SHP77 (cell line): Measurements from ENCODE around the gene TUBAL3.

Experiments
- DNase-seq, 2 experiments: peaks; one replicate each; lab custom pipeline; 2025; lab: John Stamatoyannopoulos, UW

The TUBAL3 gene

GRCh38 chr10:5404208-5405041 is at the start of gene TUBAL3:
TUBAL3 (minus strand) TSS chr10:5404828; CDS start chr10:5404792, 36 bp downstream.
- no peak for DNase-seq

DNA sequence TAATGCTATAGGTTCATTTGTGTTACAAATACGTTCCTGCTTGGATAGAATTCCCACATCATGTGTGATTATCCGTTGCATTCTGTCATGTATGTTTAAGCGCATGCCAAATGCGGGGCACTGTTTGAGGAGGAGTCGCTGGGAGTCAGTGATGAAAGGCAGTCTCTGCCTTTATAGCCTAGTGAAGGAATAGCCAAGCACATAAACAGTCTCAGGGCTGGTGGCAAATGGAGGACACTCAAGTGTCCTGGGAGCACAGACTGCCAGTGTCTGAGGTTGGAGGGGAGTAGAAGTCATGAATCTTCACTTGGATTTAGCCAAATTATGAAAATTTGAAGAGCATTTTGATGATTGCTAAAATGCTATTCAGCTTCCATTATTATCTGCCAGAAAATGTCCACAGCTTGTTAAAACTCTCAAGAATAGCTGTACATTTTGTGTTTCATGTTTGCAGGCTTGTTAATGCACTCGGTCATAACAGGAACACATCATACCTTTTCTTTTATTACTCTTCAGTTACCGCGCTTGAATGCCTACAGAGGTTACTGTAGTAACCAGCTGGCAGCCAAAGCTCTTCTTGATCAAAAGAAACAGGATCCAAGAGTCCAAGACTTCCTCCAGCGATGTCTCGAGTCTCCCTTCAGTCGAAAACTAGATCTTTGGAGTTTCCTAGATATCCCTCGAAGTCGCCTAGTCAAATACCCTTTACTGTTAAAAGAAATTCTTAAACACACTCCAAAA is 49.3 kb upstream of the TUBAL3 start:
- DNase-seq, result no peak

- no peak for DNase-seq
Observed at GRCh38 chr10:5450605-5451384, 46.2 kb upstream of the TUBAL3 start.

- no peak for DNase-seq
Observed at GRCh38 chr10:5449823-5450222, 45.2 kb upstream of the TUBAL3 start.

DNA sequence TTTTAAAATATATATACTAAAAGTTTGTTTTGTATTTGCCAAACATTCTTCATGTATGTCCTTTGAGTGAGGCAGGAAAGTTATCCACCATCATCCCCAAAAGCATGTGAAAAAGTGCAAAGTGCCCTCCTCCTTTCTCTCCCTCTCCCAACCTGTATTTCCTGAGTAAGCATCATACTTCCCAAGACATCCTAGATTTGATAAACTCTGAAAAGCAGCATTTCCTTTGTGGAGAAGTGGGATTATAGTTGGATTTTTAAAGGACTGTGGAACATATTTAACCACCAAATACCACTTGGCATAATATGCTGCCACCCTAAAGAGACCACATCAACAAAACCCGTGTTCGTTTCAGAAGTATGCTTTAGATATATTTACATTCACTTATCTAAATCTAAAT is 44.6 kb upstream of the TUBAL3 start:
- DNase-seq, result no peak

- no peak for DNase-seq
Observed at GRCh38 chr10:5448333-5449001, 43.8 kb upstream of the TUBAL3 start.

GRCh38 chr10:5447611-5448071 is 43.0 kb upstream of the TUBAL3 start:
- no peak for DNase-seq

DNA sequence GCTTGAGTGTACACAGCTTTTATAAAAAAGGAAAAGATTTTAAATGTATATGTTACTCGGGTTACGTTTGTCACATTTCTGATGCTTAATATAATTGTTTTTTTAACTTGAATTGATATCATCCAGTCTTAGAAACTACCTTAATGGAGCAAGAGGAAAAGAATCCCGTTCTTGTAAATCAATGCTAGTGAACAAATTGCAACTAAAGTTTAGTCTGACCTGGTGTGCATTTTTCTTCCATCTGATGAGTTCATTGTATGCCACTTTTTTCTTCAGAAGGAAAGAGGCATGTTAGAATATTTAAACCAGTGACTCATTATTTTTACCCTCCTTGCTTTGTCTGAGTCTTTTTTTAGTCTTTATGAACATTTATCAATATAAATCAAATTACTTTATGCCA is 42.4 kb upstream of the TUBAL3 start:
- no peak for DNase-seq

GRCh38 chr10:5446390-5446926 is 41.8 kb upstream of the TUBAL3 start:
- DNase-seq, result peak; percentile 85 to 88

GRCh38 chr10:5445006-5445405 is 40.4 kb upstream of the TUBAL3 start:
- DNase-seq, result no peak

- no peak for DNase-seq
Observed at GRCh38 chr10:5443429-5443828, 38.8 kb upstream of the TUBAL3 start.

DNA sequence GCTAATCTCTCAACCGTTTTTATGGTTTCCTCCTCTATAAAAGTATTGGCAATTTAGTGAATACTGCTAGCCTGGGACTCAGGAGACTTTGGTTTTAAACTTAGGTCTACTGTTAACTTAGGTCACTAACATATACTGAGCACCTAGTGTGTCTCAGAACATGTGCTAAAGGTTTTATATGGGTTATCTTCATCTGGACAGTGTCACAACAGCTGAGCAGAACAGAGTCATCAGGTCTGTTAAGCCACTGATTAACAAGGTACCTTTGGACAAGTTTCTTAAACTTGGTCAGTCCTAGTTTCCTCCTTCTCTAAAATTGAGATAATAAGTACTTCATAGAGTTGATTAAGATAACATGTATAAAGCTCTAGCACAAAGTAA is 38.4 kb upstream of the TUBAL3 start:
- DNase-seq, result no peak

- peak; percentile 2 to 17 for DNase-seq
Observed at GRCh38 chr10:5442065-5442989, 37.7 kb upstream of the TUBAL3 start.

DNA sequence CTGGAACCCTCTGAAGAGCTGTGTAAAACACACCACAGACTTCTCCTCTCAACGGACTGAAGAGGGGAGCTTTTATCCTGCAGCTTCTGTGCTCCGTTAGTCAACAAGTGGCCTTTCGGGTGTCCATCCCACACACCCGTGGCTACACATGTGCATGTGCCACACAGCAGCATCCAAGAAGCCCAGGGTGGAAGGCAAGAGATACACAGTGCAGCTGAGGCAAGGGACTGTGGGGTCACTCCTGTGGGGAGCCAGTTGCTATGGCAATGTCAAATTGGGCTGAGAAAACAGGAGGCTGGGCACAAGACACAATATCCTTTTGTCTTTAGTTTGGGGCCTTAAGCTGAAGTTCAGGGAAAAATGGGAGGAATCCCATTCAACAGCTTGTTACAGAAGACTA is 36.5 kb upstream of the TUBAL3 start:
- DNase-seq, result no peak

GRCh38 chr10:5440206-5440605 is 35.6 kb upstream of the TUBAL3 start:
- no peak for DNase-seq

DNA sequence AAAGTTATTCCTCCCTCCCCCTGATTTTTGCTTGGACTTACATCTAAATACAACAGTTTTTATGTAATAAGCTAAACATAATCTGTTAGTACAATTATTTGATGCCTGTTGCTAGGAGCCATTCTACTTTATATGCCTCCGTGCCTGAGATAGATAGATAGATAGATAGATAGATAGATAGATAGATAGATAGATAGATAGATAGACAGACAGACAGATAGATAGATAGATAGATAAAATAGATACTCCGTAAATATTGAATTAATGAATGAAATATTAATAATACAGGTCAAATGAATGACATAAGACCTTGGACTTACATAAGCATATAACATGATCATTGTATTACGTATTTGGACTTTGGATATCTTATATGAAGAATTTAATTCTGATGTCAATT is 30.7 kb upstream of the TUBAL3 start:
- DNase-seq, result no peak

DNA sequence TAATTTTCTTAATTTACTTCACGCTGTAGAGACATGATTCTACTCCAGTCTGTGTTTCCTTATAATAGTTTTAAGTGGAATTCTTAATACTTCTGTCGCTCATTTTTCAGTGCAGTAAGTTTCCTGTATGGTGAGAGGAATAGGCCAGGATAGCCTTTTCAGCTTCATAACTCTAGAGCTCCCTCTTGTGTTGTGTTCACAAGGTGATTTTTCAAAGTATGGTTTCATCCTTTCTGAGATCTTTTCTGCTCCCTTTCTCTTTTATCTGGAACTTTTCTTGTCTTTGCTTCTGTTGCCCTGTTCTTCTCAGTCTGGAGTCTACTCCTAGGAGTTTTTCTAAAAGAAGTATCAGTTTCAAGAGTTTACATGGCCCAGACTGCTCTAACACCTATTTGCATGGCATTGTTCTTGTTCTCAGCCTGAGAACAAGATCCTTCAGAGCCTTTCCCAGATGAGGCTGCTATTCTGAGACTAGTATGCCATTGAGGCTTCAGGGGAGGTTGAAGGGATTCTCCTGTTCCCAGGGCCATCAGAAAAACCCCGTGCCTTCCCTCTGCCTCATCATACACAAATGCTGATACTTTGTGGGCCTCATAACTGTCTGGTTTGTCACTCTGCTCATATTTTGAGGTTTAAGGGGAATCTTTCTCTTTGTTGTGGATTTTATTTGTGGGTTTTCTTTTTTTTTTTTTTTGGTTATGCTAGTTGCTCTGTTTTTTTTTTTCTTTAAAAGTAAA is 29.6 kb upstream of the TUBAL3 start:
- peak; percentile 17 to 25 for DNase-seq

GRCh38 chr10:5433182-5433581 is 28.6 kb upstream of the TUBAL3 start:
- no peak for DNase-seq

GRCh38 chr10:5428133-5428532 is 23.5 kb upstream of the TUBAL3 start:
- DNase-seq, result no peak

- DNase-seq, result no peak
Observed at GRCh38 chr10:5424751-5425150, 20.1 kb upstream of the TUBAL3 start.
